C4-2B (cell line): ENCODE results near the gene NIPAL3.

ENCODE experiments used
- ZFX ChIP-seq: fragments of 450-650 bp; IDR thresholded peaks from 2 replicates; pipeline ENCODE4 v1.6.1; 2017
- TF ChIP-seq, protein P1 (sequence below): fragments of 450-650 bp; conservative IDR thresholded peaks from 2 replicates; pipeline ENCODE4 v1.5.1; 2017; ENCODE audit warnings: mild to moderate bottlenecking

DNA sequence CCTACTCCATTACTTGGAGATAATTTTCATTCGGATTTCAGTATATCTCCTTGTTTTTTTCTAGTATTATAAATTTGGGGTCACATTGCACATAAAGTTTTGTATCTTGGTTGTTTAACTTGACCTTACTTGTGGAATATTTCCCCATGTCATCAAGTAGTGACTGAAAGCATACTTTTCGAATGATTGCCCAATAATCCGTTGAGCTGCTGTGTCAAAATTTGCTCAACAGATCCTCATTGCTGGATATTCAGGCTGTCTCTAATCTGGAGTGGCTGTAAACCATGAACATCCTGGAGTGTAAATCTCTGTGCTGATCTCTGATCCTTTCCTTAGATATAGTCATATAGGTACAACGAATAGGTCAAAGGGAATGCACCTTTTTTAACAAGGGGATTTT lies 4.9 kb downstream of the NIPAL3 start:
- TF ChIP-seq, protein P1, sequence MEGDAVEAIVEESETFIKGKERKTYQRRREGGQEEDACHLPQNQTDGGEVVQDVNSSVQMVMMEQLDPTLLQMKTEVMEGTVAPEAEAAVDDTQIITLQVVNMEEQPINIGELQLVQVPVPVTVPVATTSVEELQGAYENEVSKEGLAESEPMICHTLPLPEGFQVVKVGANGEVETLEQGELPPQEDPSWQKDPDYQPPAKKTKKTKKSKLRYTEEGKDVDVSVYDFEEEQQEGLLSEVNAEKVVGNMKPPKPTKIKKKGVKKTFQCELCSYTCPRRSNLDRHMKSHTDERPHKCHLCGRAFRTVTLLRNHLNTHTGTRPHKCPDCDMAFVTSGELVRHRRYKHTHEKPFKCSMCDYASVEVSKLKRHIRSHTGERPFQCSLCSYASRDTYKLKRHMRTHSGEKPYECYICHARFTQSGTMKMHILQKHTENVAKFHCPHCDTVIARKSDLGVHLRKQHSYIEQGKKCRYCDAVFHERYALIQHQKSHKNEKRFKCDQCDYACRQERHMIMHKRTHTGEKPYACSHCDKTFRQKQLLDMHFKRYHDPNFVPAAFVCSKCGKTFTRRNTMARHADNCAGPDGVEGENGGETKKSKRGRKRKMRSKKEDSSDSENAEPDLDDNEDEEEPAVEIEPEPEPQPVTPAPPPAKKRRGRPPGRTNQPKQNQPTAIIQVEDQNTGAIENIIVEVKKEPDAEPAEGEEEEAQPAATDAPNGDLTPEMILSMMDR, result no peak
- no peak for TF ChIP-seq ZFX
